Measurements from ENCODE around the gene GRID2IP.

Gene GRID2IP

DNA sequence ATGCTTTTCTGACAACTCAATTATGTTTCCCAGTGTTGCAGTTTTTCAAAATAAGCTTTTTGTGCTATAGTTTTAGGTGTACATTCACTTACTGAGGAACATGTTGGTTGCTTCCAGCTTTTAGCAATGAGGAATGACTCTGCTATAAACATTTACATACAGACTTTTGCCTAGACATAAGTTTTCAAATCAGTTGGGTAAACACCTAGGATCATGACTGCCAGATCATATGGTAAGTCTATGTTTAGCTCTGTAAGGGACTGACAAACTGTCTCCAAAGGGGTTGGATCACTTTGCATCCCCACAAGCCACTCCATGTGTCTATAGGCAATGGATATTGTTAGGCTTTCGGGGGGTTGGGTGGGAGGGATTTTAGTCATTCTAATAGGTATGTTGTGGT lies 10.8 kb upstream of the GRID2IP start:
- no peak for DNase-seq (ENCODE audit: low spot score)

DNA sequence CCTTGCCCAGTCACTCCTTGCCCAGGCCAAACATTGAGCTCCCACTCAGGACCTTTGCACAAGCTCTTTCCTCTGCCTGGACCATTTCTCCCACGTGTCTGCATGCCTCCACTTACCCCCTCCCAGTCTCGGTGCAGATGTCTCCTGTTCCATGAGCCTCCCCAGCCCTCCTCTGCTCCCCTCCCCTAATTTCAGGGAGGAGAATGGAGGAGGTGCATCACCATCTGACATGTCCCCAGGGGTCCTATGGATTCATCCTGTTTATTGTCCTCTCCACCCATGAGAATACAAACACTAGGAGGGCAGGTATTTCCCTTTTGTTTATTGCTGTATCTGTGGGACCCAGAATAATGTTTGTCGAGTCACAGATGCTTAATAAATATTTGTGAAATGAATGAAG lies 8.6 kb upstream of the GRID2IP start:
- DNase-seq (ENCODE audit: low spot score), result no peak

DNA sequence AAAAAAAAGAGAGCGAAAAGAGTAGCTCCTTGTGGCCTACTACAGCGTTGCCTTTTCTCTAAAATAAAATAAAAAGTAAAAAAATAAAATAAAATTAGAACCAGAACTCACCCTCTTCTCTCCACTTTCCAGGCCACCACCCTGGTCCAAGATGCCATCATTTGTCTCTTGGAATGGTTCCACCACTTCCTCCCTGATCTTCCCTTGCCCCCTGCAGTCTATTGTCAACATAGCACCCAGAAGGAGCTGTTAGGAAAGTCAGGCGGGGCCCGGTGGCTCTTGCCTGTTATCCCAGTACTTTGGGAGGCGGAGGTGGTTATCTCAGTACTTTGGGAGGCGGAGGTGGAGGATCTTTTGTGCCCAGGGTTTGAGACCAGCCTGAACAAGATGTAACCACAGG lies 7.6 kb upstream of the GRID2IP start:
- peak; percentile 22 for DNase-seq (ENCODE audit: low spot score)

DNA sequence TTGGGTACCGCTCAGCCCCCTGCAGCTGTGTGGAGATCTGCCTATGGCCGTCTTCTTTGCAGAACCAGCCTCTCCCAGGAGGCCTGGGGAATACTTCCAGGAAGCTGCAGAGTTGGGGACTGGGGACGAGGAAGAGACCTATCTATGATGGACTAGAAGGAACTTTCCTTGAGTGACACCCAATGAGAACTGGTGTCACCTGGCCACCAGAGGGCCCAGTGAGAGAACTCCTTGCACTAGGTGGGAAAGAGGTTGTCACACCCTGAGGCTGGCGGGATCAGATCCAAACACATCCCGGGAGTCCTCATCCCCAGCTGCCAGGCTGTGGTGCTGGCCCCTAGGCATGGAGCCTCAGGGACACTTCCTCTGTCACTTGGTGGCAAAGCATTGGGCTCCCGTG lies 4.9 kb upstream of the GRID2IP start:
- DNase-seq (ENCODE audit: low spot score), result no peak

DNA sequence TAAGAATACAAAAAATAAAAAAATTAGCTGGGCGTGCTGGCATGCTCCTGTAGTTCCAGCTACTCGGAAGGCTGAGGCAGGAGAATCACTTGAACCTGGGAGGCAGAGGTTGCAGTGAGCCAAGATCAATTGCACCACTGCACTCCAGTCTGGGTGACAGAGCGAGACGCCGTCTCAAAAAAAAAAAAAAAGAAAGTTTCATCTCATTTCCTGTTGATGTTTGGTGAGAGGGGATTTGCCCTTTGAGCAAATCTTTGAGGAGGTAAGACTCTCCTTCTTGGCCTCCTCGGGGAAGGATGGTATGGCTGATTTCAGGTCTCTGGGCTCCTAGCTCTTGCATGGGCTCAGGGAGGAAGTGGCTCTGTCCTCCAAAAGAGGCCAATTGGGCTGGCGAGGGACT lies 3.6 kb upstream of the GRID2IP start:
- DNase-seq (ENCODE audit: low spot score), result no peak

DNA sequence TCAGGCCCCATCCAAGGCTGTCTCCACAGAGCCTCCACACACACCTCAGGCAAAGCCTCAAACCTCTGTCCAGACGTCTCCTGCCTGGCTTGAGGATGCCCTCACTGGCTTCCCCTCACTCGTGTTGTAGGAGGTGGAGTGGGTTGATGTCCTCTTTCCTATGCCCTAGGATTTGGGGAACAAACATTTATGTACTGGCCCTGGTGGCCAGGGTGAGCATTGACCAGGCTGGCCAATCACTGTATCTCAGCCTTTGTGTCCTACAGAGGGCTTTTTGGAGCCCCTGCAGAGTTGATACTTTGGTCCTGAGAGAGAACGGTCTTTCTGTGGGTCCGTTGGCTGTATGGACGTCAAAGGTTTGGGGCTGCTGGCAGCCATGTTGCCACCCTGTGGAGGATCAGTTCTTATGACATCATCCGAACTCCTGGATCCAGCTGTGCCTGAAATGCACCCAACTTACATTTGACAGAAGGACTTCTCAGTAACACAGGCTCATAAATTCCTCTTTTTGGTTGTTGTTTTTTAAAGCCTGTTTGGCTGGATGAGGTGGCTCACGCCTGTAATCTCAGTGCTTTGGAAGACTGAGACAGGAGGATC lies 2.3 kb upstream of the GRID2IP start:
- DNase-seq (ENCODE audit: low spot score), result no peak

DNA sequence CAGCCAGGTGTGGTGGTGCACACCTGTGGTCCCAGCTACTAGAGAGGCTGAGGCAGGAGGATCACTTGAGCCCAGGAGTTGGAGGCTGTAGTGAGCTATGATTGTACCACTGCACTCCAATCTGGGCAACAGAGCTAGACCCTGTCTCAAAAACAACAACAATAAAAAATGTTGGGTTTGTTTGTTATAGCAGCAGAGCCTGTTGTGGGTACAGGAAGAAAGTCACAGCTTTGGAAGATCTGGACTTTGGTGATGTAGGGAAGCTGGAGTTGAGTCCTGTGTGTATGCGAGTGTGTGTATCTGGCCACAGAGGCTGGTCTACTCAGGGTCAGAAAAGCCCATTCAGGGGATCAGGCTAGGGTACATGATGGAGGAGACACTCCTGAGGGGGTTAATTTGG lies 3.9 kb downstream of the GRID2IP start:
- no peak for DNase-seq (ENCODE audit: low spot score)

DNA sequence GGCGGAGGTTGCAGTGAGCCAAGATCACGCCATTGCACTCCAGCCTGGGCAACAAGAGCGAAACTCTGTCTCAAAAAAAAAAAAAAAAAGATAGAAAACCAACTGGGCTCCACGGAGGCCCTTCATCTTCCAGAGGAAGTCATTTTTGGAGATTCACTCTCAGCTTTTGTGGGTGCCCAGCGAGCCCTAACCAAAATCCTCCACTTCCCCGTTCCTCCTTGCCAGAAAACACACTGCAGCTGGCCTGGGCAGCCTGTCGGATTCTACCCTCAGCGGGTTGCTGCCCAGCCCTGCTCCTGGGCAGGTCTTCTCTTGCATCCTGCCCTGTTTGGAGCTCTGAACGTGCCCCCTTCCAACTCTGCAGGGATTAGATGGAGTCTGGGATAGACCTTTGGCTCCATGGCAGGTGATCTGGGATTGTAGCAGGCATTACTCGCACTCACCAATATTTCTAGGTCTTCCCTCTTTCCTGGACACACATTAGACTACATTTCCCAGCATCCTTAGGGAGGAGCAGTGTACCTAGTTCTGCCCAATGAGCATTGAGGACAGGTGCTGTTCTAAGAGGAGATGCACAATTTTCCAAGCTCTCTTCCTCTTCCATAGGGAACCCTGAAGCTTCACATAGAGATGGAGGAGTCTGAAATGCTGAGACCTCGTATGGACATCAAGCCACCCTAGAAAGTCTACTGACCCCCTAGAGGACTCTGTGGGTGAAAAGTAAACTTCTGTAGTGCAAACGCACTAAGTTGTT lies 4.6 kb downstream of the GRID2IP start:
- DNase-seq (ENCODE audit: low spot score), result peak; percentile 17

DNA sequence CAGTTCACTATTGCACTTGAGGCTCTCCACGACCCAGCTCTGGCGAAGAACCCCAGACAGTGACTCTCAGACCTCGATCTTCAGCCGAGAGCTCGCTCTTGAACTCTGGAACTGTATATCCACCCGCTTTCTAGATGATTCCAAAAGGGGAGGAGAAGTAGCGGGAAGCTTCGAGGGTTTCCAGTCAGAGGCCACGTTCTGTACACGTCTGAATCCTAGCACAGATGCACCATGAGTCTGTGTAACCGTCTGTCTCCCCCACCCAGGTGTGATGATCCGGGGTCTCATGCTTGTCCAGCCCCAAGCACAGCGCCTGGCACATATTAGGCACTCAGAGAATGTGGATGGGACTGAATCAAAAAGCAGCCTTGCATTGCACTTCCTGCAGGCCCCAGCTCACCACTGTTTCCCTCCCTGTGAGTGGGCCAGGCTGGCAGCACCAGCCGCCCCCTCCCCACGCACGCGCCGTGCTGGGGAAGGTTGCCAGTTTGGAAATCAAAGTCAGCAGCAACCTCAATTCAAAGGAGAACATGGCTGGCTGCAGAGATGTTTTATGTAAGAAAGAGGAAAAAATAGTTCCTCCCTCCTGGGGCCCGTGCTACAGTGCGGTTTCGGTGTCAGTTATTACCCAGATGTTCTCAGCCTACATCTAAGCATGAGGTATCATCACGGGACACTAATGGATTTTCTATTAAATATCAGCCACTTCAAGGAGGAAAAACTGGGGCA lies 5.7 kb downstream of the GRID2IP start:
- DNase-seq (ENCODE audit: low spot score), result no peak

DNA sequence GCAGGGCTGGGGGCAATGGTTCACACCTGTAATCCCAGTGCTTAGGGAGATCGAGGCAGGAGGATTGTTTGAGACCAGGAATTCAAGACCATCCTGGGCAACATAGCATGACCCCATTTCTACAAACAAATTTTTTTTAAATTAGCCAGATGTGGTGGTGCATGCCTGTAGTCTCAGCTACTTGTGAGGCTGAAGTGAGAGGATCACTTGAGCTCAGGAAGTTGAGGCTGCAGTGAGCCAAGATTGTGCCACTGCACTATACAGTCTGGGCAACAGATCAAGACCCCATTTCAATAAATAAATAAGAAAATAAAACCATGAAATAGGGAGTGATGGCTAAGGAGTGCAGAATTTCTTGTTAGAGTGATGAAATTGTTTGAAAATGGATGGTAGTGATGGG lies 8.9 kb downstream of the GRID2IP start:
- DNase-seq (ENCODE audit: low spot score), result no peak

DNA sequence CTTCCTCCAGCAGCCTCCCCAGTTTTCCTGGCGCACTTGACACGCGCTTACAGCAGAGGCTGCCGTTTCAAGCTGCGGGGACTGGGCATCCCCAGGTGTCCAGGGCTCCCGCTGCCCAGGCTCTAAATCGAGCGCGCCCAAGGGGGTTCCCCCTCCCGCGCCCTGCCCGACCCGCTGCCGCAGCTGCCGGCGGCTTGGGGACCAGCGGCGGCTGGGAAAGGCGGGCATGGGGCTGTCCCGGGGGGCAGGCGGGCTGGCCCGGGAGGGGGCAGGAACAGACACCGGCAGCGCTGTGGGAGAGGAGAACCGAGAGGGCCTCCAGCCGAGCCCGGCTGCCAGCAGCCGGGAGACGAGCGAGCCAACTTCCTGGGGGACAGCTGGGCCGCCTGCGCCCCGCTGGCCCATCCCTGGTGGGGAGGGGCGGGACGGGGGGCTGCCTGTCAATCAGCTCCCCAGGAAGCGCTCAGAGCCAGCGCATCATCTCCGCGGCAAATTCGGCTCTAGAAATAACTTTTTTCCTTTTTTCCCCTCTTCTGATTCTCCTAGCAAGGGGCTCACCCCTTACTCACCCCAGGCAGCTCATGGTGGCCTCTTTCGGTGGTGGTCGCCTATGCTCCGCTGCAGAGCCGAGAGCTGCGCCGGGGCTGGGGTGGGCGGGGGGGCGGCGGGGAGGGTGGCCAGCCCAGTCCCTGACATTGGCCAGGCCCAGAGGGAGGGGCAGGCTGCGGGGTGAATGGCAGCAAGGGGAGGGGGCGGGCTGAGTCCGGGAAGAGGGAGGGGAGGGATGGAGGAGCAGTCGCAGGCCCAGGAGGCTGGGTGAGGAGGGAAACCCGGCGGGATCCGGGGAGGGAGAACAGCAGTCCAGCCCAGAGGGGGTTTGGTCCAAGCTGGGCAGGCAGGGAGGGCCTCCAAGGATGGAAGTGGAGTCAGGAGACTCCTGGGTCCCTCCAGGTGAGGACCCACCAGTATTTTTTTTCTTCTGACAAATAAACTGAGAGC lies 14.7 kb downstream of the GRID2IP start:
- DNase-seq (ENCODE audit: low spot score), result no peak

DNA sequence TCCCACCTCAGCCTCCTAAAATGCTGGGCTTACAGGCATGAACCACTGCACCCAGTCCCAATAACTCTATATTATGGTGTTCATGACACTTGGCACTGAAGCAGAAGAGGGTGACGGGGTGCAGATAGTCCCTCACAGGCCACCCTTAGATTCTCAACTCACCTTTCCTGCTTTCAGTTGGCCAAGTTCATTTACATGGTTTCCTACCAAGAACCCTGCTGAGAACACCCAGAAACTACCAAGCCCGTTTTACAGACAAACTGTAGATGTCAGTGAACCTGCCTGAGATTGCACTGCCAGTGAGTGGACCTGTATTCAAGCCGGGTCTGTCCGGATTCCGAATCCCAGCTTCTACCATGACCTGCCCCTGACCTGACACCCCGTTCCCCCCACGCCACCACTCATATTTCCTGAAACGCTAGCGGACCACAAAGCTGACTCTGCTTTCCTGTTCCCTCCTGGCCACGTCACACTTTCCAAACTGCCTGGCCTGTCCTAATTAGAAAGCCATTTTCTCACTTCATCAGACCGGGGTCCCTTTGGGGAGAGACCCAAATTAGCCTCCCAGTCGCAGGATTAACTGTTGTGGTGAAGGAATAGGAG lies 17.3 kb downstream of the GRID2IP start:
- no peak for DNase-seq (ENCODE audit: low spot score)

DNA sequence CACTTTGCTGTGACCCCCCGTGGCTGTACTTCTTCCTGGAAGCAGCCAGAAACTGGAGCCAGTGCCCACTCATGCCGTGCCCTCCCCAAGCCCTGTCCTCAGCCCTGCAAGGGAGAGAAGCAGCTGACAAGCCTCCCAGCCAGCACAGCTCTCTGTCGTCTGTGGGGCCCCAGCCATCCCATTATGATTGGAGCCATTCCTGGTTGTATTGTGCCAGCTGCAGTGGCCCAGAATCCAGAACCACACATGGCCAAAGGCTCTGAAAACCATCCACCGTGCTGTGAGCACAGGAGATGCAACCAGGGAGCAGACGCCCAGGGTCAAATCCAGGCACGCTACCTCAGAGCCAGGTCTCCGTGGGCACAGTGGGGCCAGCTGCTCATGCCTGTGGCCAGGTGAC lies 18.7 kb downstream of the GRID2IP start:
- DNase-seq (ENCODE audit: low spot score), result peak; percentile 32

DNA sequence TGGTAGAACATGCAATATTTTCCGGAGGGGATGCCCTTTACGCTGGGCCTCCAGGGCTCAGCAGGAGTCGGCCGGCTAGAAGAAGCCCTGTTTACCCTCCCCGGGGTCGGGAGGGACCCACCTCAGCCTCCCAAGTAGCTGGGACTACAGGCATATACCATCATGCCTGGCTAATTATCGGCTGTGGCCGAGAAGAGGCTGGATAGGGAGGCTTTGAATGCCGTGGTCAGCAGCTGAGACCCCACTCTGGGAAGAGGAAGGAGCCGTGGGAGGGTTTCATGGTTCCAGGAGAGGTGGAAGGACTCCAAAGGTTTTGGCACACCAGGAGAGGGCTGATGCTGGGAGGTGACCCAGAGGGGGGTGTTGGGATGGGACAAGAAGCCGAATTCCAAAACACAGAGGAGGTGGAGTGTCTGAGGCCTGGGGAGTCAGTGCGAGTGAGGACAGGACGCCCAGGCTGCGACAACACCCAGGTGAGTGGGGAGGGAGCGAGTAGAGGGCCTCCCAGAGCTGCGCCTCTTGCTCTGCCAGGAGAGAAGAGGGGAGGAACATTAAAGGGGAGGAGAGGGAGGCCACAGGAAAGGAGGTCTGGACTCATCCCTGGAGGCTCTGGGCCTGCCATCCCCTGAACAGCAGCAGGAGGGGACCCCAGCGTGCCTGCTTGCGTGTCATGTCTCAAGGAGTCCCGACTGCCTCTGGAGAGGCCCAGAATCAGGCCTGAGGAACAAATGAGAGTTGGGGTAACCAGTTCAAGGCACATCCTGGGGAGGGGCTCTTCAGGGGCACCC lies 19.6 kb downstream of the GRID2IP start:
- DNase-seq (ENCODE audit: low spot score), result no peak

DNA sequence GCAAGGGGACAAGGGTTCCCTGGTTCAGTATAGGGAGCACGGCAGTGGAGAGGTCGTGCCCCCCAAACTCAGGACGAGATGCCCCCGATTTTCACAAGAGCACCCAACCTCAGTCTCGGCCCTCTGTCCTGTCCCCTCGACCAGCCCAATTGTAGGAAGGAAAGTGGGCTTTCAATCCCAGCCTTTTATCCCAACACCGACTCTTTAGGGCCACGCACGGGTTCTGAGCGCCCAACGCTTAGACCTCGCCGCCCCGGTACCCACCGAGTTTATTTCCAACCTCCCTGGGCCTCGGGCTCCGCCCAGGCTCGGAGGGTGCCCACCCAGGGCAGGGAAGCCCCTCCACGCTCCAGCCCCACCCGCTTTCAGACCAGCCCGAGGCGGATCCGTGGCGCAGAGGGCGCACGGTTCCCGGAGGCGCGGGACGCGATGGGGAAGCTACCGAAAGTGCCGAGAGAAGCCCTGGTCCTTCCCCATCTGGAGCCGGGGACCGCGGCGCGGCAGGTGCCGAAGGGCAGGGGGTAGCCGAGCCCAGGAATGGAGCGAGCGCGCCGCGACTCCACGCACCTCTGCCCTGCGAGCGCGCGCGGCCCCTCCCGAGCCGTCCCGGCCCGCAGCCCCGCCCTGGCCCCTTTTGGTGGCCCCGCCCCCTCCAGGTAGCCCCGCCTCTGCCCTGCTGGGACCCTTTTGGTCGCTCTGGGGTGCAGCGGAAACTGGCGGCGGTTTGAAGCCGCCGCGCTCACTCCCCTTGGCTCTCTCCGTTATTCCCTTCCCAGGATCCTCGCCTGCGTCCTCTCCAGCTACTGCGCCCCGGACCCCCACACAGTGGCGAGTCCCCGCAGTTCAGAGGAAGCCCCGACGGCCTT lies 20.4 kb downstream of the GRID2IP start:
- peak; percentile 19 for DNase-seq (ENCODE audit: low spot score)

DNA sequence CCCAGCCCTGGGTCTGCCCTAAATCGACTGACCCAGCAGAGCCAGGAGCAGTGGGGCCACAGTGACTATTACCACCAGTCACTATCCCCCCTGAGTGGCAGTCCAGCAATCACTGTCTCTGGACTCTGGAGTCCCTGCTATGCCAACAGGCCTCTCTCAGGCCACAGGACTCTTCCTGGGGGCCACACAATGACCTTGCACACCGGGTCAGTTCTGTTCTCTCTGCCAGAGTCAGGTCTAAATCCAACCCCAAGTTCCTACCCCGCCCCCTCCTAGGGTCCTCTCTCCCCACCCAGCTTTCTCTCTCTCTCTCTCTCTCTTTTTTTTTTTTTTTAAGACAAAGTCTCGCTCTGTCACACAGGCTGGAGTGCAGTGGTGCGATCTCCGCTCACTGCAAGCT lies 21.6 kb downstream of the GRID2IP start:
- no peak for DNase-seq (ENCODE audit: low spot score)

DNA sequence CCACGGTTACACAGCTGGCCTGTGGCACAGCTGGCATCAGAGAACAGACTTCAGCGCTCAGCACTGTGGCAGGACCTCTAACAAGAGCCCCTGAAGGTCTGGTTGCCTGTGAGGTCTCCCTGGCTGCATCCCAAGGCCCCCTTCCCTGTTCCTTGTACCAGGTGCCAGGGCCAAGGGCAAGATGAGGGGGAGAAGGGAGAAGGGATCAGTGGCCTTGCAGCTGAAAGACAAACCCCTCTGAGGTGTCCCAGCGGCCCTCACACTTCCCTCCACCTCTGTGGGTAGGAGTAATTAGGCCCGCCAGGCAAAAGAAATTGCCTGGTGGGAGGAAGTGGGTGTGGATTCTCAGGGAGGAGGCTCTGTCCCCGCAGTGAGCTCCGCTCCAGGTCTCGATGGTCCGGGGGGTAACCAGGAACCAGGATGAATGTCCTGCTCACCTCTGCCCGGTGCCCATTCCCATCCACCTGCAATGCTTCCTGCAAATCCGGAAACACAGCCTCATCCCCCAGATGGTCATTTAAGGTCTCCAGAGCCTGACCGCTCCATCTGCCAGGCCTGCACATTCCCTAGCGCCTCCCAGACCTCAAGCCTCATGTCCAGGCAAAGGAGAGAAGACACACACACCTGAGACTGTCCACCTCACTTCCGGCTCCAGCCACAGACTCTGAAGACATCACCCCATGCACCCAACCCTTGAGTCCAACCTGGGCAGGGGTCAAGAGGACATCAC lies 22.7 kb downstream of the GRID2IP start:
- no peak for DNase-seq (ENCODE audit: low spot score)

DNA sequence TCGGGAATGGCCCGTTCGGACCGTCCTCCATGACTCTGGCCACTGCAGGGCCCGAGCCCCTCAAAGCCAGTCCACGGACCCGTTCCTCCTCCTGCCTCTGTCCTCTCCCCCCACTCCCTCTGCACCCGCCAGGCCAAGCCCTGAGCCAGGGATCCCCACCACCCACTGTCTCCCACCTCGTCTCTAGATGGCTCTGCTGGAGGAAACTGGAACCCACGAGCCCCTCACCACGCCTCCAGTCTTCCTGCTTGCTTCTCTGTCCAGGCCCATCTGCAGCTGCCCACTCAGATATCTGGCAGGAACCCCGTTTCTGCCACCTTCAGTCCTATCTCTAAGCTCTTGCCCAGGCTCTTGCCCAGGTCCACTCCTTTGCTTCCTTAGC lies 24.3 kb downstream of the GRID2IP start:
- DNase-seq (ENCODE audit: low spot score), result no peak
